Activated naive CD8-positive, alpha-beta T cell treated with anti-CD3 and anti-CD28 coated beads, Interleukin-2, amount 10 ng/mL, durations not matched to agents 7 days and 5 days (primary cell): Measurements from ENCODE around the gene NFKB1. TPM values are rescaled to one million over a fixed set of nuclear protein-coding genes. Genes with fewer than 3 reads are reported as not detected.

Source experiments
- ATAC-seq: fragments of 150-1000 bp; cut with Tn5 transposase; one replicate; pipeline ENCODE4 v1.10.0; 2021; ENCODE audit warnings: low read depth, moderate library complexity
- POLR2A ChIA-PET: fragments of 350-600 bp; sonication (Branson Sonifier 250); formaldehyde crosslinking; loops from one replicate; lab custom pipeline; 2021; ENCODE audit warnings: antibody characterized with exemption; lab: Charles Lee
- DNase-seq: peaks from one replicate; pipeline ENCODE4 v3.0.0; 2021
- H3K27ac Mint-ChIP-seq: one replicate; pipeline ENCODE4 v1.8.0; 2022; ENCODE audit warnings: mild to moderate bottlenecking, mixed read lengths
- H3K27me3 Mint-ChIP-seq: one replicate; pipeline ENCODE4 v1.8.0; 2022; ENCODE audit warnings: mild to moderate bottlenecking, moderate library complexity, mixed read lengths
- H3K36me3 Mint-ChIP-seq: one replicate; pipeline ENCODE4 v1.8.0; 2021; ENCODE audit warnings: mild to moderate bottlenecking, mixed read lengths
- H3K4me1 Mint-ChIP-seq: one replicate; pipeline ENCODE4 v1.8.0; 2021; ENCODE audit warnings: mixed read lengths
- H3K4me3 Mint-ChIP-seq: one replicate; pipeline ENCODE4 v1.8.0; 2022; ENCODE audit warnings: mild to moderate bottlenecking, moderate library complexity, mixed read lengths
- H3K9me3 Mint-ChIP-seq: one replicate; pipeline ENCODE4 v1.8.0; 2021; ENCODE audit warnings: mixed read lengths
- total RNA-seq, 2 experiments: library from RNA; stranded (reverse); gene quantifications; one replicate each; pipeline ENCODE4 v1.2.3, GENCODE V29; 2021

Gene NFKB1
- total RNA-seq, 2 experiments from 2014 or later = 129 to 130 TPM

DNA sequence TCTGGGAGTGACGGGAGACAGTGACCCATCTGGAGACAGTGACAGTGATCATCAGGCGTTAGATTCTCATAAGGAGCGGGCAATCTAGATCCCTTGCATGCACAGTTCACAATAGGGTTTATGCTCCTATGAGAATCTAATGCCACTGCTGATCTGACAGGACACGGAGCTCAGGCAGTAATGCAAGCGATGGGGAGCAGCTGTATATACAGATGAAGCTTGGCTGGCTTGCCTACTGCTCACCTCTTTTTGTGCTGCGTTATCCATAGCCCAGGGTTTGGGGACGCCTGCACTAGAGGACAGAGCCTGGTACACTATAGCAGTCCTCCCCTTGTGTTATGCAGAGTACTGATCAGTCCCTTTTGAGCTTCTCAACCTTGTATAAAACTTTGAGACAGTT, 23.5 kb downstream of the NFKB1 start:
- H3K27me3 Mint-ChIP-seq = no peaks in the 10 kb centered on the region
- POLR2A ChIA-PET = interaction anchor here (1.0 to 1.1 kb wide), 3 partner anchors 10 to 59 kb away, joined by 3 read pairs; no protein-coding TSS in a partner anchor
- DNase-seq (no peak), ATAC-seq (no peak)
- peak overlapping the region; percentile 54 for H3K4me3 Mint-ChIP-seq
- H3K27ac Mint-ChIP-seq = peak overlapping the region; percentile 73
- peaks cover 79% of the 10 kb centered on the region for H3K4me1 Mint-ChIP-seq
- no peaks in the 10 kb centered on the region for H3K9me3 Mint-ChIP-seq
- peaks cover 18% of the 10 kb centered on the region for H3K36me3 Mint-ChIP-seq

DNA sequence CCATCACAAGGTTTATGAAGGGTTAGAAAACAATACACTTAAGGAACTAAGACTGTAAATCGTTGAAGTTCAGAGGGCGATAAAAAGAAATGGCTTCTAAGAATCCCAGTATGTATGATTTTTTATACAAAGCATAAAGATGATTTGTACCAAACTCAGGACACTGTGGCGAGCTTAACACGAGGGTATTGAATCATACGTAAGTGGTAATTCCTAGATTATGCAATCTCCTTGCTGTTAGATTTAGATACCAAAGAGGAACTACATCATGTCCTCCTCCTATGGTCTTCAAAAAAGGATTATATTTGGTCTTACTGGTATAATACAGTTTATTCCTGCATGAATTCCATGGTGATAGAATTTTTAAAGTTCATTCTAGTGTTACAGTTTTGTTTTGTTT, 23.9 kb downstream of the NFKB1 start:
- ATAC-seq (no peak), DNase-seq (no peak)
- Mint-ChIP-seq H3K9me3 (no peaks in the 10 kb centered on the region), H3K4me1 (peaks cover 80% of the 10 kb centered on the region), H3K27ac (peak overlapping the region; percentile 73), H3K36me3 (peaks cover 22% of the 10 kb centered on the region), H3K4me3 (peak overlapping the region; percentile 54), H3K27me3 (no peaks in the 10 kb centered on the region)
- POLR2A ChIA-PET = interaction anchor here (1.0 to 1.1 kb wide), 3 partner anchors 10 to 60 kb away, joined by 3 read pairs; no protein-coding TSS in a partner anchor

DNA sequence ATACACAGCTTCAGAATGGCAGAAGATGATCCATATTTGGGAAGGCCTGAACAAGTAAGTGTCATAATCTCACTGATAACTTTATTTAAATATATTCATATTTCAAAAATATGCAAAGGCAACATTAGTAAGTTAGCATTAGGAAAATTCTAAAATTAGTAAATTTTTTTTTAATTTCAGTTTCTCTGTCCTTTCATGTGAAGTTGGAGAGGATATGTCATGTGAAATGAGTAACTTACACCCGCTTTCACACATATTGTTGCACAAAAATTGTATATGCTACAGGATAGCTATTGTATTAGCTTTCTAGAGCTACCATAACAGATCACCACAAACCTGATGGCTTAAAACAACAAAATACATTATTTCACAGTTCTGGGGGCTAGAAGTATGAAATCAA, 24.3 kb downstream of the NFKB1 start:
- ATAC-seq (peak; percentile 11), DNase-seq (no peak)
- peaks cover 79% of the 10 kb centered on the region for H3K4me1 Mint-ChIP-seq
- H3K4me3 Mint-ChIP-seq = peak overlapping the region; percentile 54
- POLR2A ChIA-PET = interaction anchor here (1.0 to 1.1 kb wide), 2 partner anchors 9 to 60 kb away, joined by 3 read pairs; no protein-coding TSS in a partner anchor
- no peaks in the 10 kb centered on the region for H3K27me3 Mint-ChIP-seq
- H3K36me3 Mint-ChIP-seq = peaks cover 24% of the 10 kb centered on the region
- peak overlapping the region; percentile 80 for H3K27ac Mint-ChIP-seq
- H3K9me3 Mint-ChIP-seq = no peaks in the 10 kb centered on the region

DNA sequence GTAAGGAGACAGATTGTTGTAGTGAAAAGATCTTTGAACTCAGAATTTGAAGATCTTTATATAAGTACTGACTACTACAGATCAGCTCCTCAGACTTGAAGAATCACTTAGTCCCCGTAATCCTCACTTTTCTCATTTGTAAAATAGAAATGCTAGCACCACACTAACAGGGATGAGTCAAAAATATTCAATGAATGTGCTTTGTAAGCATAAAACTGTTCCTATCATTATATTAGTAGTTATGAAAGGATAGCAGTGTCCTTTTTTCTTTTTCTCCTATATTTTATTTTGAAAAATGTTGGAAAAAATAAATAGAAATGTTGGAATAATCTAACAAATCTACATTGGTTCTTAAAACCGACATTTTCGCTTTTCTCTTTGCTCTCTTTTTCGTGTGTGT, 25.4 kb downstream of the NFKB1 start:
- ATAC-seq (no peak), DNase-seq (no peak)
- no peaks in the 10 kb centered on the region for H3K27me3 Mint-ChIP-seq
- POLR2A ChIA-PET = interaction anchor here (0.6 kb wide), 1 partner anchor 17 kb away, joined by 4 read pairs; no protein-coding TSS in a partner anchor
- peaks cover 29% of the 10 kb centered on the region for H3K36me3 Mint-ChIP-seq
- peak overlapping the region; percentile 87 for H3K4me3 Mint-ChIP-seq
- H3K27ac Mint-ChIP-seq = peak overlapping the region; percentile 90
- no peaks in the 10 kb centered on the region for H3K9me3 Mint-ChIP-seq
- peaks cover 78% of the 10 kb centered on the region for H3K4me1 Mint-ChIP-seq

DNA sequence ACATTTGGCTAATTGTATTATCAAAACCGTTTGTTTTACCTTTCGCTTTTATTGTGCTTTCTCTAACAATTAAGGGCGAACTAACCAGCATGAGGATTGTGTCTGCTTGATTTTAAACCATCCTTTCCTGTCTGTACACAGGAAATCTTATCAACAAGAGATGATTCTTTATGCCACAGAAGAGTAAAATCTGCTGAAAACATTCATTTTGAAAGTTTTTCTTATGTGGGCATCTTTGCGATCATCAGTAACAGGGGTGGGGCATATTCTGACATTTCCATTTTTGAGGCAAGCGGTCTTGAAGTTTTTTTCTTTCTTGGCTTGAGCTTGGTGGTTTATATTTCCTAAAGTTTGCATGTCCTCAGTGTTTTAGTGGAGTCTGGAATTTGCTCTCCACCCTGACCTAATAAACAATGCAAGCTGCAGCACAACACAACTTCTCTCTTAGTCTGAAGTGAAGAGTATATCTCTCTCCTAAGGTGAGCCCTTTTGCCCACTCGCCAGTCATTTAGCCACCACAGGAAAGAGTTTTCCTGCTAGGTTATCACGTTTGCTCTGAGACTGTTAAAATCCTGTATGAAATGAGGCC, 26.6 kb downstream of the NFKB1 start:
- Mint-ChIP-seq H3K27ac (peak overlapping the region; percentile 90), H3K4me1 (peaks cover 71% of the 10 kb centered on the region), H3K36me3 (peaks cover 31% of the 10 kb centered on the region), H3K4me3 (peak overlapping the region; percentile 87), H3K9me3 (no peaks in the 10 kb centered on the region), H3K27me3 (no peaks in the 10 kb centered on the region)
- POLR2A ChIA-PET = interaction anchor here (0.9 to 2.1 kb wide), 3 partner anchors 9 to 59 kb away, joined by 3 to 20 read pairs (median 6); partner anchors contain the start of gene NFKB1
- DNase-seq (no peak), ATAC-seq (peak; percentile 58)

DNA sequence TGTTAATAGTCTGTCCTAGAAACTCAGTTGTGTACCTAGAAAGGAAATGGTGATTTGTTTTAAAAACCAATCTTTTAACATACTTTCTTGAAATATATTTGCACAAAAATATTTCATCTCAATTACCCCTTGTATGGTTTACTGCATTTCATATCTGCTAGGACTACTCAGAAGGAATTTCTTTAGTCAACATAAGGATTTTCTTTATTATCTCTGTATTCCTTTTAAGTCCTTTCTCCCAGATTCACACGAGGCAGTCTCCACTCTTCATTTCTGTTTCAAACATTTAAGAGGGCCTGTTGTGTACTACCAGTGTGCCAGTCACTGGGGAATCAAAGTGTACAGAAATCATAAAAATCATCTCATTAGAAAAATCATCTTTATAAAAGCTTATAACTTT, 28.8 kb downstream of the NFKB1 start:
- peak overlapping the region; percentile 54 for H3K4me3 Mint-ChIP-seq
- peaks cover 28% of the 10 kb centered on the region for H3K36me3 Mint-ChIP-seq
- H3K9me3 Mint-ChIP-seq = no peaks in the 10 kb centered on the region
- peaks cover 70% of the 10 kb centered on the region for H3K4me1 Mint-ChIP-seq
- POLR2A ChIA-PET = interaction anchor here (1.0 kb wide), 1 partner anchor 61 kb away, joined by 3 read pairs; no protein-coding TSS in a partner anchor
- peak overlapping the region; percentile 70 for H3K27ac Mint-ChIP-seq
- ATAC-seq = no peak
- no peak for DNase-seq
- H3K27me3 Mint-ChIP-seq = no peaks in the 10 kb centered on the region

DNA sequence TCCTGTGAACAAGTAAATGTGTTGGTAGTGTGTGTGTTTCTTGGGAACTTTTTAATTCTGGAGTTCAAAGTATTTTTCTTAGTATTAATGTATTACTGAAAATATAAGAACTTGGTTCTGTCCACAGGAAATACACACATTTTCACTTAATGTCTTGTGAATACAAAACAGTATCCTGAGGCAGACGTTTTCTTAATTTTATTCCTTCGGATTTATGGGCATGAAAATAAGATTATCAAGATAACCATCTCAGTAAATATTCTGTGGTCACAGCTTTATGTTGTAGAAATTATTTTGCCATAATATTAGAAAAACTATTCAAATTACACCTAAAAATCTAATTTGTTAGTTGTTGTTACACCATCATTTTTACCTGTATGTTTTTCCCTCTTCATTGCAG, 29.8 kb downstream of the NFKB1 start:
- Mint-ChIP-seq H3K36me3 (peaks cover 24% of the 10 kb centered on the region), H3K27ac (peak overlapping the region; percentile 80), H3K9me3 (no peaks in the 10 kb centered on the region), H3K4me1 (peaks cover 71% of the 10 kb centered on the region), H3K4me3 (peak overlapping the region; percentile 54), H3K27me3 (no peaks in the 10 kb centered on the region)
- no peak for DNase-seq
- POLR2A ChIA-PET = no interaction called here
- no peak for ATAC-seq

DNA sequence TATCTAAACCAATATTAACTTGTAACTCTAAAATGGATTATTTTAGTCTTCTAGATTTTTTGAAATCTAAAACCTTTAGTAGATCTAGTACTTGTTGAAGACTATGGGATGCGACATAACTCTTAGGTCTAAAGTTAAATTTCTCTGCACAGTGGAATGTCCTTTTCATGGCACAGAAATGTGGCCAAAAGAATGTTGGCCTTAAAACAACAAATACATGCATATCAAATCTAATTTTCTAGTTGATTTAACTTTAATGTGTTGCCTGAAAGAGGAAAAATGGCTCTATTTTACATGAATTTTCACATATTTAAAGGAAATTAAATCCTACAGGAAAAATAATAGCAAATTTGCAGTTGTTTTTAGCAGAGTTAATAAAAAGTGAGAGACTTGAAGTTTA, 30.3 kb downstream of the NFKB1 start:
- Mint-ChIP-seq H3K9me3 (no peaks in the 10 kb centered on the region), H3K4me1 (peaks cover 72% of the 10 kb centered on the region), H3K27ac (no peak overlapping the region), H3K36me3 (peaks cover 23% of the 10 kb centered on the region), H3K4me3 (no peak overlapping the region), H3K27me3 (no peaks in the 10 kb centered on the region)
- POLR2A ChIA-PET = no interaction called here
- ATAC-seq = no peak
- no peak for DNase-seq

DNA sequence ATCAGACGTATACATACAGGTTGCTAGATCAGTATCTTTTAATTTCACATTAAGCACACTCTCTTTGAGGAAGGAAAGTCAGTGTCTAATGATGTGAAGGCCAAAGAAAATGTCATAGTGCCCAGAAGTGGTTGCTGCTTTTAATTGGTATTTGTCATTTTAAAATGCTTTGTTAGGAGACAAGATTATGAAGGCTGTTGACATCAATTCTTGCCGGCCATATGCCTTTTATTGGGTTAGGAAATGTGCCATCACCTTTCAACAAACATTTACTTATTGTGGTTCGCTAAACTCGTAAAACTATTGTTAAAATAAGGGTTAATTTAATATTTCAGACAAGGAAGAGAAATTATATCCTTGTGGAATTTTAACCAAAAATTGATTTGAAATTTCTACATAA, 32.2 kb downstream of the NFKB1 start:
- Mint-ChIP-seq H3K27me3 (no peaks in the 10 kb centered on the region), H3K27ac (peak overlapping the region; percentile 28), H3K36me3 (peaks cover 24% of the 10 kb centered on the region), H3K4me1 (peaks cover 57% of the 10 kb centered on the region), H3K4me3 (no peak overlapping the region), H3K9me3 (no peaks in the 10 kb centered on the region)
- POLR2A ChIA-PET = interaction anchor here (0.6 to 1.0 kb wide), 3 partner anchors 12 to 36 kb away, joined by 3 to 5 read pairs (median 4); no protein-coding TSS in a partner anchor
- DNase-seq (no peak), ATAC-seq (no peak)

DNA sequence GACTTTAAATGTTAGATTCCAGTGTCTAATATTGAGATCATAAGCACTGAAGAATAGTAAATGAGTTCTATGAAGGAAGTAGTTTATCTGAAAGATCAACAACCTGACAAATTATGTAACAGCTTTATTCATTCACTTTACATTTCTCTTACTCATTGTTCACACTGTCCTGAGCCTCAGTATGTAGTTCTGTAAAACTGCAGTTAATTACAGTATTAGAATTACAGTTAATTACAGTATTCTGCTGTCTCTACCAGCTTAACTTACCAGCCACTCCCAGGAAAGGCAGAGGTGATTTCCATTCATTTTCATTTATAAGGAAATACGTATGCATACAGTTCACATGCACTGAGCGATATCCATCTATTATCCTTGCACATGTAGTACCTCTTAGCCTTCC, 32.7 kb downstream of the NFKB1 start:
- Mint-ChIP-seq H3K27ac (peak overlapping the region; percentile 32), H3K4me1 (peaks cover 53% of the 10 kb centered on the region), H3K27me3 (no peaks in the 10 kb centered on the region), H3K9me3 (no peaks in the 10 kb centered on the region), H3K36me3 (peaks cover 24% of the 10 kb centered on the region), H3K4me3 (no peak overlapping the region)
- ATAC-seq (no peak), DNase-seq (no peak)
- POLR2A ChIA-PET = interaction anchor here (0.6 to 1.1 kb wide), 4 partner anchors 12 to 37 kb away, joined by 3 to 5 read pairs (median 4); no protein-coding TSS in a partner anchor

DNA sequence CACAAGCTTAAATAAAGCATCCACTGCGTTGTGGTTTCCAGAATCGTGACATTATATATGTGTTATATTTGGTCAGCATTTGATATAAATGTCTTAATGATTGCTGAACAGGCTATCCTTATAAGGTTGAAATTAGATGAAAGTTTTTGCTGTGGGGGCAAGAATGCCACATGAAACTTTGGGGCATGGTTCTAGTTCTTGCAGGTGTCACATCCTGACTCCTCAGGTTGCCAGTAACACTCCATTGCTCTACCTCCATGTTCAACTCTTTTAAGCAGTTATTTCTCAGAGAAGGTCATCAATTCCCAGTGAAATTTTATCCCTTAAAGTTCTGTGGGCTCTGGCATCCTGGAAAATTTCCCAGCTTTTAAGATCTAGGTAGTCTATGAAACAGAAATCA, 33.7 kb downstream of the NFKB1 start:
- Mint-ChIP-seq H3K9me3 (no peaks in the 10 kb centered on the region), H3K4me1 (peaks cover 54% of the 10 kb centered on the region), H3K4me3 (peak overlapping the region; percentile 41), H3K27me3 (no peaks in the 10 kb centered on the region), H3K27ac (peak overlapping the region; percentile 27), H3K36me3 (peaks cover 26% of the 10 kb centered on the region)
- ATAC-seq (no peak), DNase-seq (no peak)
- POLR2A ChIA-PET = interaction anchor here (1.1 kb wide), 2 partner anchors 10 to 33 kb away, joined by 3 to 4 read pairs; no protein-coding TSS in a partner anchor

DNA sequence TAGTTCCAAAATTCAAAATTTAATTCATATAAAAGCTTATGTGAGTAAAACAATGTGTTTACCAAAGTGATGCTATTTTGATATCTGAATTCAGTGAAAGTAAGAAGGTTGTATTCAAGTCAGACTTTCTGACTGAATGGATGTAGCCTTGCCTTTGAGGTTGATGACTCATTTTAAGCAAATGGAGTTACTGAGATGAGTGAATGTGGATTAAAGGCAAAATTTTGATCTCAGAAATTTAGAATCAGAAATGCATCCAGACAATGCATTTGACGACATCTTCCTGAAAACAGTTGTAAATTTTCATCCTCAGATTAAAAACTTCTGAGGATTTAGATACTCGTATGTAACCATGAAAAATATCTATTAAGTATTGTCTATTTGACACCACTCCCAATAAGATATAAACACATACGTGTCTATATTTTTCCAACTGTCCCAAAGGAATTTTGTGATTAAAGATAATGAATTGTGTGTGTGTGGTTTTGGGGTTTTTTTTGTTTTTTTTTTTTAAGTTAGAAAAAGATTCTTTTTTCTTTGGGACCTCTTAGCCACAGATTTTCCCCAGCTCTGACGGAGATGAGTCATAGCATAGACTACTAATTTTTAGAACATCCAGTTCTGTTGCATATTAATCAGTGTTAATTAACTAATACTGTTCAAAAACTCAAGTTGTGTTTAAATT, 34.4 kb downstream of the NFKB1 start:
- Mint-ChIP-seq H3K27me3 (no peaks in the 10 kb centered on the region), H3K27ac (no peak overlapping the region), H3K36me3 (peaks cover 21% of the 10 kb centered on the region), H3K4me1 (peaks cover 52% of the 10 kb centered on the region), H3K4me3 (no peak overlapping the region), H3K9me3 (no peaks in the 10 kb centered on the region)
- POLR2A ChIA-PET = interaction anchor here (1.1 kb wide), 1 partner anchor 11 kb away, joined by 3 read pairs; no protein-coding TSS in a partner anchor
- ATAC-seq (peak; percentile 86), DNase-seq (no peak)

DNA sequence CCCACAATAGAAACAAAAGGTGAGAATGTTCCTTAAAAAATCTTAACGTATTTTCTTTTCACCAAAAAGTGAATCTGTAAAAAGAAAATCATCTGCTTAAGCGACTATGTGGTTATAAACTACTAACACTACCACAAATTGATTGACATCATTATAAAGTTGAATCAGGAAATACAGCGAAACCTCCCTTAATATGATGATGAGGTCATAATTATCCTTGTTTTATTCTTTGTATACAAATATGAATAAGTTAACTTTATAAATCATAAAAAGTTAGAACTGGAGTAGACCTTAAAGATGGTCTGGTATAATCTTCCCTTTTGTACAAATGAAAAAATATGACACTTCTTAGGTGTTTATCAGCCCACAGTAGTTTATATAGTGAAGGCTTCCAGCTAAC, 35.6 kb downstream of the NFKB1 start:
- Mint-ChIP-seq H3K27ac (no peak overlapping the region), H3K9me3 (no peaks in the 10 kb centered on the region), H3K36me3 (peaks cover 23% of the 10 kb centered on the region), H3K4me1 (peaks cover 57% of the 10 kb centered on the region), H3K27me3 (no peaks in the 10 kb centered on the region), H3K4me3 (no peak overlapping the region)
- DNase-seq = no peak
- POLR2A ChIA-PET = interaction anchor here (1.6 to 2.1 kb wide), 2 partner anchors 10 to 36 kb away, joined by 6 read pairs; partner anchors contain the start of gene NFKB1
- no peak for ATAC-seq
